Epithelial cell of esophagus (primary cell): Measurements from ENCODE around the gene RAD51B.
A peak's percentile ranks its signal among the peaks of the same experiment; 100 is the strongest.

Experiments used
- DNase-seq: peaks from one replicate; pipeline ENCODE4 v3.0.0; 2010; ENCODE audit warnings: low read depth
- H3K4me3 ChIP-seq: 2 replicates; pipeline ENCODE4 v1.5.1; 2011; ENCODE audit warnings: mild to moderate bottlenecking, low read length, control low read depth
- CTCF ChIP-seq: IDR thresholded peaks from 2 replicates; pipeline ENCODE4 v1.5.1; 2011; ENCODE audit warnings: low read depth, mild to moderate bottlenecking, low read length, control low read depth, inconsistent platforms; ENCODE audit not compliant: insufficient read depth; ENCODE audit errors: missing control alignments

Gene RAD51B

DNA sequence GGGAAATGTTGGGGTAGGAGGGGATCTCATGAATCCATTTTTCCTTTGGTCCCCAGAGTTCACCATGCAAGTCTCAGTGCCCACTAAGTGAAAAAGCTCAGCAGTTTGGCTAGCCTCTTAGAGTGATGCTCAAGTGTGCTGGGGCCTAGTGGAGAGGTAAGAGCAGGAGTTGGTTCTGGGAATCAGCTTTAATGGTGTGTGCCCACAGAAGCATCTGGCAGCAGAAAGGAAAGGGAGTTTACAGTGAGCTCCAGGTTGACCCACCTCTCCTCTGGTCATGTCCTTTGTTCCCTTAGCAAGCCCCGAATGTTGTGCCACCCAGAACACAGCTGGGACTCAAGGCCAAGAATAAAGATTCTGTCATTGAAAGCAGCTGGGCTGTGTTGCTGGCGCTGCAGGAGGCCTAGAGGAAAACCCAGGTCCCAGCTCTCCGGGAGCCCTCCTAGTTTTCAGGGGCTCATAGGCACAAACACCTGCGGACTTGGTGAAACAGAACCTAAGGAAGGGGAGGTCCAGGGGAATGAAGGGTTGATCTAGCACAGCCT, 652.5 kb downstream of the RAD51B start:
- no peak overlapping the region for H3K4me3 ChIP-seq
- TF ChIP-seq CTCF: no peak
- no peak for DNase-seq

GRCh38 chr14:68473069-68473468, 653.5 kb downstream of the RAD51B start:
- H3K4me3 ChIP-seq: no peak overlapping the region
- no peak for TF ChIP-seq CTCF
- DNase-seq: no peak

- no peak overlapping the region for H3K4me3 ChIP-seq
- DNase-seq: peak; percentile 50
- TF ChIP-seq CTCF: no peak
Observed at GRCh38 chr14:68473794-68474193, 654.2 kb downstream of the RAD51B start.

DNA sequence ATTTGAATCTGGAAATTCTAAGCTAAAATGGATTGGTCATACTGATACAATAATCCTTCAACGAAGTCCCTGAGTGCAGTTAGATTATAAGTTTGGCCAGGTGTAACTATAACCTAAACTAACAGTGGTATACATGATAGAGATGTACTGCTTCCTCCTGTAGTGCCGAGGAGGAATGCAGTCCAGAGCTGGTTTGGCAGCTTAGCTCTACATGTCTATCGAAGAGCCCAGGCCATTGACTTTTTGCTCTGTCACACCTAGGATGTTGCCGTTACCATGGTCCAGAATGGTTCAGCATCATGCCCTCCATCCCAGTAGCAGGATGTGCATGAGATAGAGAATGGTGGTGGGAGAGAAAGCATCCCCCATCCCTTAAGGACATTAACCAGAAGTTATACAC, 655.2 kb downstream of the RAD51B start:
- peak; percentile 71 for DNase-seq
- no peak for TF ChIP-seq CTCF
- H3K4me3 ChIP-seq: no peak overlapping the region

GRCh38 chr14:68475802-68476201, 656.2 kb downstream of the RAD51B start:
- no peak for DNase-seq
- TF ChIP-seq CTCF: no peak

GRCh38 chr14:68476212-68477109, 656.9 kb downstream of the RAD51B start:
- no peak for TF ChIP-seq CTCF
- H3K4me3 ChIP-seq: no peak overlapping the region
- DNase-seq: peak; percentile 96

More at GRCh38 chr14:68475802-68476201, 656.2 kb downstream of the RAD51B start:
- no peak overlapping the region for H3K4me3 ChIP-seq
